Osteocyte (in vitro differentiated cells): ENCODE data around the gene IMPDH1. TPM values are rescaled to one million over a fixed set of nuclear protein-coding genes. Genes with fewer than 3 reads are reported as not detected.

ENCODE experiments used
- DNase-seq: peaks from one replicate; pipeline ENCODE4 v3.0.0; 2021; ENCODE audit warnings: mixed read lengths; ENCODE audit not compliant: unreplicated experiment; ENCODE audit errors: extremely low spot score
- H3K27ac Mint-ChIP-seq: one replicate; pipeline ENCODE4 v1.8.0; 2021; ENCODE audit warnings: mild to moderate bottlenecking, mixed read lengths; ENCODE audit not compliant: unreplicated experiment
- H3K27me3 Mint-ChIP-seq: one replicate; pipeline ENCODE4 v1.8.0; 2021; ENCODE audit warnings: mixed read lengths; ENCODE audit not compliant: unreplicated experiment
- H3K36me3 Mint-ChIP-seq: one replicate; pipeline ENCODE4 v1.8.0; 2021; ENCODE audit warnings: mixed read lengths; ENCODE audit not compliant: unreplicated experiment
- H3K4me1 Mint-ChIP-seq: one replicate; pipeline ENCODE4 v1.8.0; 2021; ENCODE audit warnings: mixed read lengths; ENCODE audit not compliant: unreplicated experiment
- H3K4me3 Mint-ChIP-seq: one replicate; pipeline ENCODE4 v1.8.0; 2021; ENCODE audit warnings: mild to moderate bottlenecking, moderate library complexity, mixed read lengths; ENCODE audit not compliant: unreplicated experiment
- H3K9me3 Mint-ChIP-seq: one replicate; pipeline ENCODE4 v1.8.0; 2021; ENCODE audit warnings: mixed read lengths; ENCODE audit not compliant: unreplicated experiment
- total RNA-seq: library from RNA; stranded (reverse); gene quantifications from 2 replicates; pipeline ENCODE4 v1.2.1, GENCODE V29; 2021
- TF ChIP-seq, protein P1 (sequence below): fragments of 200-600 bp; sonication (generic); IDR thresholded peaks from 2 replicates; pipeline ENCODE4 v1.5.0; 2021; ENCODE audit warnings: antibody characterized with exemption, mild to moderate bottlenecking, moderate library complexity

Gene IMPDH1
- total RNA-seq, 1 donor from 2014 or later, result 33.5 TPM

- Mint-ChIP-seq H3K27me3 (no peaks in the 10 kb centered on the region), H3K4me3 (peak overlapping the region; percentile 75), H3K27ac (no peak overlapping the region), H3K36me3 (peaks cover 1% of the 10 kb centered on the region), H3K4me1 (peaks cover 28% of the 10 kb centered on the region), H3K9me3 (no peaks in the 10 kb centered on the region)
- TF ChIP-seq, protein P1, sequence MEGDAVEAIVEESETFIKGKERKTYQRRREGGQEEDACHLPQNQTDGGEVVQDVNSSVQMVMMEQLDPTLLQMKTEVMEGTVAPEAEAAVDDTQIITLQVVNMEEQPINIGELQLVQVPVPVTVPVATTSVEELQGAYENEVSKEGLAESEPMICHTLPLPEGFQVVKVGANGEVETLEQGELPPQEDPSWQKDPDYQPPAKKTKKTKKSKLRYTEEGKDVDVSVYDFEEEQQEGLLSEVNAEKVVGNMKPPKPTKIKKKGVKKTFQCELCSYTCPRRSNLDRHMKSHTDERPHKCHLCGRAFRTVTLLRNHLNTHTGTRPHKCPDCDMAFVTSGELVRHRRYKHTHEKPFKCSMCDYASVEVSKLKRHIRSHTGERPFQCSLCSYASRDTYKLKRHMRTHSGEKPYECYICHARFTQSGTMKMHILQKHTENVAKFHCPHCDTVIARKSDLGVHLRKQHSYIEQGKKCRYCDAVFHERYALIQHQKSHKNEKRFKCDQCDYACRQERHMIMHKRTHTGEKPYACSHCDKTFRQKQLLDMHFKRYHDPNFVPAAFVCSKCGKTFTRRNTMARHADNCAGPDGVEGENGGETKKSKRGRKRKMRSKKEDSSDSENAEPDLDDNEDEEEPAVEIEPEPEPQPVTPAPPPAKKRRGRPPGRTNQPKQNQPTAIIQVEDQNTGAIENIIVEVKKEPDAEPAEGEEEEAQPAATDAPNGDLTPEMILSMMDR, result no peak
- DNase-seq, result no peak
Measured at GRCh38 chr7:128405471-128406313, 4.1 kb downstream of the IMPDH1 start.

DNA sequence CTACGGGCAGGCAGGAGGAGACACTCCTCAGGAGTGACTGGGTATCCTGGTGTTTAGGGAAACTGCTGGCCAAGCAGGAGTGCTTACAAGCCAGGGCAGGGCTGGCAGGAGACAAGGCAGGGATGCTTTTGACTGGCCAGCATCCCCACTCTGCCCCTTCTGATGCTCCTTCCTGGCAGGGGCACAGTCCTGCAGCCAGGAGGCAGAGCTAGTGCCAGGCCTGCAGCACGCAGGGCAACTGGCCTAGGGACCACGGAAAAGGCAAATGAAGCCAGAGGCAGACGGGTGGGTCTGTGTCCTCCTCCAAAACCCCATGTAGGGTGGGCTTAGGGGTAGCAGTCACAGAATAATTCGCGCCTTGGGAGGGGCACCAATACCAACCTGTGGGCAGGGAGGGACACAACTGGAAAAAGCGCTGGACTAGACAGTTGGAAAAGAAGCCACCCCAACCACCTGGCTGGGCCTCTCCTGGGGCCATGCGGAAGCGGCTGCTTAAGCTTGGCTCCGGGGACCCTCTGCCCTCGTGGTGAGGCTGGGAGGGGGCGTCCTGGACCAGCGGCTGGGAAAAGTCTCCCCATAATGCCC is 4.8 kb downstream of the IMPDH1 start:
- DNase-seq, result no peak
- Mint-ChIP-seq H3K27me3 (no peaks in the 10 kb centered on the region), H3K36me3 (peaks cover 6% of the 10 kb centered on the region), H3K9me3 (no peaks in the 10 kb centered on the region), H3K4me1 (peaks cover 24% of the 10 kb centered on the region), H3K27ac (peak overlapping the region; percentile 72), H3K4me3 (peak overlapping the region; percentile 75)
- TF ChIP-seq, protein P1, result peak; percentile 46

DNA sequence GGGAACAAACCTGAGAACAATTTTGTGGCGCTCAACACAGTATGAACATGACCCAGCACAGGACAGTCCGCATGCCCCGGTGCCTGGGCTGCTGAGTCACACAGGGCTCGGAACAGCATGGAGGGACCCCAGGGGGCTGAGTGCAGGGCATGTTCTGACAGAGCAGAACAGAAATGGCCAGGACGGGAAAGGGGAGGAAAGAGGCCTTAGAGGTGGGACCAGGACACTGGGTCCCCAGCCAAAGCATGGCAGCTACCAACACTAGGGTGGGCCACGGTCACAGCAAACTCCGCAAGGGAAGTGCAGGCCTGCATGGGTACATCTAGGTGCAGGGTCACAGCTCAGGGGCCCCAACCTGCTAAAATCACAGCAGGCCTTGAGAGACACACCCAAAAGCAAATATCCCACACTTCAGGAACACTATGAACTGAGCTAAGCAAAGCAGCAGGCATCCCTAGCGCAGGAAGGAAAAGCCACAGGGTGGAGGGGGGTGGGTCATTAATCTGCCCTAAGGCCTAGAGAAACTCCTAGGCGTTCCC is 5.6 kb downstream of the IMPDH1 start:
- Mint-ChIP-seq H3K4me1 (peaks cover 24% of the 10 kb centered on the region), H3K36me3 (peaks cover 7% of the 10 kb centered on the region), H3K4me3 (peak overlapping the region; percentile 66), H3K9me3 (no peaks in the 10 kb centered on the region), H3K27ac (peak overlapping the region; percentile 72), H3K27me3 (no peaks in the 10 kb centered on the region)
- DNase-seq, result no peak
- TF ChIP-seq, protein P1, result no peak

DNA sequence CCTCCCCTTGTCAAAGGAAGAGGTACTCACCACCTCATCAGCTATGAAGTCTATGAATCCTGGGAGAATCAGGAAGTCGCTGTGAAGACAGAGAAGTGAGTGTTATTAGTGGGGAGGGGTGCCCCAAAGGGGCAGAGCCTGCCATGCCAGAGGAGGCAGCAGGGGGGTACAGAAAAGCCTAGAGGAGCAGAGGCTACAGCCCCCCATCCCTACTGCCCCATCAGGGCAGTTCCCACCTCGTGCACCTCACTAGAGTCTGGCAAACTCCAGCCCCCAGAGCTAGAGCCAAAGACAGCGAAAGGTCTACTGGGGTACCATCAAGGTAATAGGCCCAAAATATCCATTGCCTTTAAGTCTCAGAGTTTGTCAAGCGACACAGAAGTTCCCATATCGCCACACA is 6.1 kb downstream of the IMPDH1 start:
- no peaks in the 10 kb centered on the region for H3K27me3 Mint-ChIP-seq

More for the DNA sequence above, 6.1 kb downstream of the IMPDH1 start:
- TF ChIP-seq, protein P1, result no peak
- Mint-ChIP-seq H3K36me3 (peaks cover 7% of the 10 kb centered on the region), H3K9me3 (no peaks in the 10 kb centered on the region), H3K27ac (peak overlapping the region; percentile 72), H3K4me1 (peaks cover 19% of the 10 kb centered on the region), H3K4me3 (peak overlapping the region; percentile 66)
- no peak for DNase-seq
